NCI-H2029 treated with DMSO at 0.1 percent for 48 hours (cell line): ENCODE data around the gene HS3ST3A1.

Experiments used
- DNase-seq: peaks from one replicate; lab custom pipeline; 2025; lab: John Stamatoyannopoulos, UW

The HS3ST3A1 gene

GRCh38 chr17:13491916-13492736 is 109.6 kb downstream of the HS3ST3A1 start:
- no peak for DNase-seq

GRCh38 chr17:13491491-13491890 is 110.2 kb downstream of the HS3ST3A1 start:
- DNase-seq: no peak

GRCh38 chr17:13490906-13491482 is 110.7 kb downstream of the HS3ST3A1 start:
- DNase-seq: no peak

- DNase-seq: no peak
These were observed 111.3 kb downstream of the HS3ST3A1 start for GRCh38 chr17:13490427-13490826.

GRCh38 chr17:13485327-13485726 is 116.4 kb downstream of the HS3ST3A1 start:
- no peak for DNase-seq

- no peak for DNase-seq
These were observed 117.7 kb downstream of the HS3ST3A1 start for GRCh38 chr17:13484020-13484419.

- DNase-seq: no peak
These were observed 120.9 kb downstream of the HS3ST3A1 start for GRCh38 chr17:13480877-13481276.

GRCh38 chr17:13478326-13478830 is 123.4 kb downstream of the HS3ST3A1 start:
- no peak for DNase-seq

- no peak for DNase-seq
These were observed 124.5 kb downstream of the HS3ST3A1 start for GRCh38 chr17:13477180-13477611.

GRCh38 chr17:13476720-13477119 is 125.0 kb downstream of the HS3ST3A1 start:
- no peak for DNase-seq

GRCh38 chr17:13475574-13476223 is 126.0 kb downstream of the HS3ST3A1 start:
- DNase-seq: no peak

- no peak for DNase-seq
These were observed 127.5 kb downstream of the HS3ST3A1 start for GRCh38 chr17:13474073-13474800.

- DNase-seq: peak; percentile 0
These were observed 136.1 kb downstream of the HS3ST3A1 start for GRCh38 chr17:13465678-13466077.

- no peak for DNase-seq
These were observed 139.0 kb downstream of the HS3ST3A1 start for GRCh38 chr17:13462673-13463124.

GRCh38 chr17:13462146-13462545 is 139.6 kb downstream of the HS3ST3A1 start:
- no peak for DNase-seq

GRCh38 chr17:13460261-13461000 is 141.3 kb downstream of the HS3ST3A1 start:
- no peak for DNase-seq

GRCh38 chr17:13457783-13458182 is 143.9 kb downstream of the HS3ST3A1 start:
- DNase-seq: no peak
